NCI-H2029 treated with DMSO at 0.1 percent for 48 hours (cell line): ENCODE data around the gene FAM149A.

Experiments used
- DNase-seq: peaks from one replicate; lab custom pipeline; 2025; lab: John Stamatoyannopoulos, UW

The FAM149A gene

GRCh38 chr4:186202490-186203140 lies 98.1 kb downstream of the FAM149A start:
- no peak for DNase-seq

DNA sequence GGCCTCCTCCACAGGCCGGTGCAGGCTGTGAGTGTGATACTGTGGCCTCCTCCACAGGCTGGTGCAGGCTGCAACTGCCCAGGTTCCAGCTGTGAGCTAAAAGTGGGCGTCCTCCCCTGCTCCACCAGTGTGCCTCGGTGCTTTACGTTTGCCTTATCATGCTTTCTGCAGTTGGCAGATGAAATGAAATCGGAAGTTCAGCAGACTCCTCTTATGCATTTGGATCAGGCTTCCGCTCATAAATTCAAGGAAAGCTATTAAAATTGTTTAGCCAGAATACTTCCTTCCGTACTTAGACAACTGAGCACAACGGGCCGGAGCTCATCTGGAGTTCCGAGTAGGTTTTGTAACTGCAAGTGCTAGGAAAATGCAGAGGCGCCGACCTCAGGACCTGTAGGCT lies 98.9 kb downstream of the FAM149A start:
- DNase-seq: no peak

- DNase-seq: no peak
These were observed 99.6 kb downstream of the FAM149A start for GRCh38 chr4:186204103-186204559.

GRCh38 chr4:186204686-186205085 lies 100.2 kb downstream of the FAM149A start:
- DNase-seq: no peak

GRCh38 chr4:186205156-186205555 lies 100.7 kb downstream of the FAM149A start:
- DNase-seq: no peak

DNA sequence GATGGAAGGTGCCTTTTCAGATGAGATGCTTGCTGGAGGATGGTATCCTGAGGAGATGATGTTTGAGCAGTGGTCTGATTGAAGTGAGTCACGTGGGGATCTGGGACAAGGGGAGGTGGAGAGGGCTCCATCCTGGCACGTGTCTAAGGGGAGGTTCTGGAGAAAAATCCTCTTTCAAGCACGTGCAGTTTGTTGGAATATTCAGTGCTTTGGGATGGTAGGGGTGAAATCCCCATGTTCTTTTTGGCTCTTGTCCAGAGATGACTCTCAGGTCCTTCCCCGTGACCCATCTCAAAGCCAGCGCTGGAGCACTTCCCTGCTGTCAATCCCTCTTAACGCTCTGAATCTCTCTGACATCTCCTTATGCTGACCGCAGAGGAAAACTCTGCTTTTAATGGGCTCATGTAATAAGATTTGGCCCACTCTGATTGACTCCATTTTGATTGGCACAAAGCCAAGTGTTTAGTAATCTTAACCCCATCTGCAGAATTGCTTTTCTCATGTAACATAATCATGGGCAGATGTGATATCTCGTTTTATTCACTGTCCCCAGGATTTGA lies 112.0 kb downstream of the FAM149A start:
- peak; percentile 15 for DNase-seq

DNA sequence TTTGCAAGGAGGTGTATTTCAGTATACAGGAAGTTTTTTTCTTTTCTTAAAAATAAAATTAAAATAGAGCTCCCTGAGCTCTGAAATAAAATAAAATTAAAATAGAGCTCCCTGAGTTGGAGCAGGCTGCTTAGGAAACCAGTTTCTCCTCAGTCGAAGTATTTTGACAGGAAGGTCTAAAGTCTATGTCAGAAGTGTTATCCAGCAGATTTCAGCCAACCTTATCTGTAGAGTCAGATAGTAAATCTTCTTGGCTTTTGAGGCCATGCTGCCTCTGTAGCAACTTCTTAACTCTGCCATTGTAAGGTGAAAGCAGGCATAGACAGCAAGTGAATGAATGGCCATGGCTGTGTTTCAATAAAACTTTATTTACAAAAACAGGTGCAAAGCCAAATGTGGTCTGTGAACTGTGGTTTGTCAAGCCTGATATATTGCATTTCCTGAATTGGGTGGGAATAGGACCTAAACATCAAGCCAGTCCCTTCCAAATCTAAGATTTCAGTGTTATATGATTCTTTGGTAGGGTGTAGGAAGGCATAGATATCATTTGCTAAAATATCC lies 113.3 kb downstream of the FAM149A start:
- DNase-seq: no peak

DNA sequence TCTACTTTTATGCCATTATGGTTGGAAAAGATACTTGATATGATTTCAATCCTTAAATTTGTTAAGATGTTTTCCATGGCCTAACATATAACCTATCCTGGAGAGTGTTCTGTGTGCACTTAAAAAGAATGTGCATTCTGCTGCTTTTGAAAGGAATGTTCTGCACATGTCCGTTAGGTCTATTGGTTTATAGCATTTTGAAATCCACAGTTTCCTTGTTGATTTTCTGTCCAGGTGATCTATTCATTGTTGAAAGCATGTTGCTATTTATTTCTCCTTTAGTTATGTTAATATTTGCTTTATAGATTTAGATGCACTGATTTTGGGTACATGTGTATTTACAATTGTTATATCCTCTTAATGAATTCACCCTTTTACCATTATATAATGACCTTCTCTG lies 117.1 kb downstream of the FAM149A start:
- DNase-seq: no peak
